SU-DHL-6 (cell line): Measurements from ENCODE around the gene CX3CL1.
"Not testable (repeated sequence)": the region's sequence is repeated elsewhere in the genome, so short reads cannot be mapped to it uniquely, and the experiment has no call there.

Experiments used
- H2AFZ ChIP-seq: fragments of 200-600 bp; sonication (generic); 2 replicates; pipeline ENCODE4 v1.6.1; 2014; ENCODE audit warnings: low read depth, mild to moderate bottlenecking, moderate library complexity, mixed read lengths, antibody characterized with exemption, low read length; ENCODE audit not compliant: severe bottlenecking
- H3F3A ChIP-seq: fragments of 200-600 bp; shearing (Covaris generic); 2 replicates; pipeline ENCODE4 v1.6.0; 2016; ENCODE audit warnings: antibody characterized with exemption, mild to moderate bottlenecking; ENCODE audit not compliant: insufficient read depth
- H3K27ac ChIP-seq: fragments of 200-600 bp; sonication (generic); 2 replicates; pipeline ENCODE4 v1.5.1; 2016; ENCODE audit warnings: low read depth, mild to moderate bottlenecking, low read length, moderate library complexity, mixed read lengths
- H3K27me3 ChIP-seq: fragments of 200-600 bp; sonication (generic), shearing (Covaris generic); 2 replicates; pipeline ENCODE4 v1.6.0; 2014; ENCODE audit warnings: mild to moderate bottlenecking, low read length
- H3K36me3 ChIP-seq: fragments of 200-600 bp; sonication (generic); 2 replicates; pipeline ENCODE4 v1.6.1; 2014; ENCODE audit warnings: mild to moderate bottlenecking, low read length, mixed read lengths
- H3K4me2 ChIP-seq: fragments of 300-600, 200-600 bp; shearing (Covaris generic), sonication (generic); 2 replicates; pipeline ENCODE4 v1.6.0; 2014; ENCODE audit warnings: low read length, low read depth, mild to moderate bottlenecking; ENCODE audit not compliant: poor library complexity, severe bottlenecking
- H3K4me3 ChIP-seq: fragments of 200-600 bp; sonication (generic); 2 replicates; pipeline ENCODE4 v1.5.1; 2014; ENCODE audit warnings: antibody characterized with exemption, low read length, mild to moderate bottlenecking, mixed read lengths; ENCODE audit not compliant: insufficient read depth, poor library complexity, severe bottlenecking
- H3K79me2 ChIP-seq: fragments of 200-600 bp; sonication (generic); 2 replicates; pipeline ENCODE4 v1.6.1; 2014; ENCODE audit warnings: mild to moderate bottlenecking, low read length, moderate library complexity; ENCODE audit not compliant: insufficient read depth
- H3K9ac ChIP-seq: fragments of 200-600 bp; sonication (generic); 2 replicates; pipeline ENCODE4 v1.7.0; 2014; ENCODE audit warnings: mild to moderate bottlenecking, low read length
- H3K9me2 ChIP-seq: fragments of 200-600 bp; sonication (generic); replicated peaks from 2 replicates; pipeline ENCODE4 v1.6.1; 2014; ENCODE audit warnings: low read length; ENCODE audit not compliant: insufficient read depth
- H3K9me3 ChIP-seq: fragments of 200-600 bp; sonication (generic); 2 replicates; pipeline ENCODE4 v1.6.1; 2014; ENCODE audit warnings: low read length, mixed read lengths; ENCODE audit not compliant: insufficient read depth
- H4K20me1 ChIP-seq: fragments of 200-600 bp; sonication (generic); 2 replicates; pipeline ENCODE4 v1.6.1; 2014; ENCODE audit warnings: low read depth, mild to moderate bottlenecking, antibody characterized with exemption, low read length, moderate library complexity, mixed read lengths
- CTCF ChIP-seq: fragments of 200-600 bp; sonication (generic); IDR thresholded peaks from one replicate; pipeline ENCODE4 v1.5.1; 2017; ENCODE audit warnings: antibody characterized with exemption, mild to moderate bottlenecking, low read length, moderate library complexity; ENCODE audit not compliant: insufficient read depth, poor library complexity, severe bottlenecking
- EZH2phosphoT487 ChIP-seq: fragments of 200-600 bp; sonication (generic), shearing (Covaris generic); conservative IDR thresholded peaks from 2 replicates; pipeline ENCODE4 v1.6.1; 2018; ENCODE audit warnings: mild to moderate bottlenecking, antibody characterized with exemption, low read length, moderate library complexity, mixed read lengths

The CX3CL1 gene

GRCh38 chr16:57343221-57343620 is 29.1 kb upstream of the CX3CL1 start:
- Histone ChIP-seq H4K20me1 (no peaks in the 10 kb centered on the region), H3K79me2 (no peaks in the 10 kb centered on the region), H3K27me3 (0 out of 2 replicates have a peak, but pooled peaks cover 2% of the 10 kb centered on the region), H3F3A (no peaks in the 10 kb centered on the region), H3K9me2 (no peaks in the 10 kb centered on the region), H3K27ac (no peak overlapping the region), H3K36me3 (no peaks in the 10 kb centered on the region), H2AFZ (no peak overlapping the region), H3K4me3 (no peak overlapping the region), H3K9ac (no peak overlapping the region), H3K4me2 (no peak overlapping the region), H3K9me3 (no peaks in the 10 kb centered on the region)
- TF ChIP-seq CTCF (no peak), EZH2phosphoT487 (no peak)

- H3K36me3 ChIP-seq, H4K20me1 ChIP-seq, H3K27ac ChIP-seq, H3K79me2 ChIP-seq, H3K4me3 ChIP-seq, H3K4me2 ChIP-seq, H2AFZ ChIP-seq, H3F3A ChIP-seq, H3K9me2 ChIP-seq, H3K9me3 ChIP-seq, H3K27me3 ChIP-seq, H3K9ac ChIP-seq: not testable (repeated sequence)
Observed at GRCh38 chr16:57344094-57344493, 28.2 kb upstream of the CX3CL1 start.

- H3K27me3 ChIP-seq, result 0 out of 2 replicates have a peak, but pooled peaks cover 2% of the 10 kb centered on the region
- H3K9me2 ChIP-seq, result no peaks in the 10 kb centered on the region
- no peak overlapping the region for H3K4me2 ChIP-seq
- H3K36me3 ChIP-seq, result no peaks in the 10 kb centered on the region
- H2AFZ ChIP-seq, result no peak overlapping the region
- H3F3A ChIP-seq, result no peaks in the 10 kb centered on the region
- H3K4me3 ChIP-seq, result no peak overlapping the region
- no peaks in the 10 kb centered on the region for H3K79me2 ChIP-seq
- no peak overlapping the region for H3K27ac ChIP-seq
- H3K9ac ChIP-seq, result no peak overlapping the region
- no peaks in the 10 kb centered on the region for H3K9me3 ChIP-seq
- no peaks in the 10 kb centered on the region for H4K20me1 ChIP-seq
- TF ChIP-seq EZH2phosphoT487 (no peak), CTCF (no peak)
Observed at GRCh38 chr16:57345021-57345420, 27.3 kb upstream of the CX3CL1 start.

GRCh38 chr16:57345666-57346204 is 26.6 kb upstream of the CX3CL1 start:
- no peaks in the 10 kb centered on the region for H3K9me2 ChIP-seq
- no peaks in the 10 kb centered on the region for H4K20me1 ChIP-seq
- no peaks in the 10 kb centered on the region for H3K79me2 ChIP-seq
- no peak overlapping the region for H2AFZ ChIP-seq
- H3K36me3 ChIP-seq, result no peaks in the 10 kb centered on the region
- H3F3A ChIP-seq, result no peaks in the 10 kb centered on the region
- 0 out of 2 replicates have a peak, but pooled peaks cover 2% of the 10 kb centered on the region for H3K27me3 ChIP-seq
- H3K9ac ChIP-seq, result no peak overlapping the region
- no peak overlapping the region for H3K27ac ChIP-seq
- no peaks in the 10 kb centered on the region for H3K9me3 ChIP-seq
- H3K4me2 ChIP-seq, result no peak overlapping the region
- H3K4me3 ChIP-seq, result no peak overlapping the region
- TF ChIP-seq EZH2phosphoT487, result no peak
- no peak for TF ChIP-seq CTCF
